NCI-H526 (cell line): Measurements from ENCODE around the gene PKNOX2.
A peak's percentile ranks its signal among the peaks of the same experiment; 100 is the strongest.

Experiments
- DNase-seq, 2 experiments: peaks; one replicate each; lab custom pipeline; 2025; lab: John Stamatoyannopoulos, UW

The PKNOX2 gene

GRCh38 chr11:125341676-125342075 is 177.1 kb downstream of the PKNOX2 start:
- DNase-seq: no peak

- DNase-seq: no peak
These were observed 177.9 kb downstream of the PKNOX2 start for GRCh38 chr11:125342281-125342930.

- DNase-seq: no peak
These were observed 178.7 kb downstream of the PKNOX2 start for GRCh38 chr11:125343086-125343717.

GRCh38 chr11:125343718-125344131 is 179.2 kb downstream of the PKNOX2 start:
- DNase-seq: no peak

- DNase-seq: no peak
These were observed 180.4 kb downstream of the PKNOX2 start for GRCh38 chr11:125344846-125345420.

- DNase-seq: peak; percentile 70 to 94
These were observed 181.0 kb downstream of the PKNOX2 start for GRCh38 chr11:125345421-125346178.

- no peak for DNase-seq
These were observed 181.6 kb downstream of the PKNOX2 start for GRCh38 chr11:125346179-125346530.

GRCh38 chr11:125346565-125347260 is 182.2 kb downstream of the PKNOX2 start:
- no peak for DNase-seq

- no peak for DNase-seq
These were observed 182.7 kb downstream of the PKNOX2 start for GRCh38 chr11:125347261-125347585.

GRCh38 chr11:125348141-125348651 is 183.6 kb downstream of the PKNOX2 start:
- DNase-seq: no peak

GRCh38 chr11:125348674-125349309 is 184.2 kb downstream of the PKNOX2 start:
- DNase-seq: peak in 1 of 2 experiments; percentile 89

- DNase-seq: peak; percentile 91 to 96
These were observed 185.9 kb downstream of the PKNOX2 start for GRCh38 chr11:125350206-125351032.

- DNase-seq: peak; percentile 99 to 100
These were observed 186.7 kb downstream of the PKNOX2 start for GRCh38 chr11:125351033-125351867.

GRCh38 chr11:125351868-125352250 is 187.3 kb downstream of the PKNOX2 start:
- no peak for DNase-seq

- no peak for DNase-seq
These were observed 192.2 kb downstream of the PKNOX2 start for GRCh38 chr11:125356797-125357196.

- no peak for DNase-seq
These were observed 193.0 kb downstream of the PKNOX2 start for GRCh38 chr11:125357551-125357950.

GRCh38 chr11:125358254-125358840 is 193.8 kb downstream of the PKNOX2 start:
- no peak for DNase-seq

GRCh38 chr11:125359130-125359529 is 194.6 kb downstream of the PKNOX2 start:
- DNase-seq: no peak

- no peak for DNase-seq
These were observed 195.5 kb downstream of the PKNOX2 start for GRCh38 chr11:125360066-125360465.
